IPS-NIHi7 (cell line): ENCODE data around the gene PPA1.
"Not testable (repeated sequence)": the region's sequence is repeated elsewhere in the genome, so short reads cannot be mapped to it uniquely, and the experiment has no call there.

Experiments used
- DNase-seq: peaks from one replicate; pipeline ENCODE4 v3.0.0; 2012; ENCODE audit warnings: mixed read lengths; ENCODE audit errors: extremely low spot score

The PPA1 gene

DNA sequence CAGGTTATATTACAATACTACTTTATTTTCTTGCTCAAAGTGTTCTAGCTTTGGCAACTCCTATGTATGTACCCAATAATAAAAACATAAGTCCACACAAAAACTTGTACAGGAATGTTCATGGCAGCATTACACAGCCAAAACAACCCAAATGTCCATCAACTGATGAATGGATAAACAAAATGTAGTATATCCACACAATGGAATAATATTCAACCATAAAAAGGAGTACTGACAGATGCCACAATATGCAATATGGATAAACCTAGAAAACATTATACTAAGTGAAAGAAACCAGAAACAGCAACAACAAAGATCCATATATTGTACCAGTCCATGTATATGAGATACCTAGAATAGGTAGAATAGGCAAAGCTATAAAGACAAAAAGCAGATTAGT is 21.0 kb downstream of the PPA1 start:
- DNase-seq = no peak

DNA sequence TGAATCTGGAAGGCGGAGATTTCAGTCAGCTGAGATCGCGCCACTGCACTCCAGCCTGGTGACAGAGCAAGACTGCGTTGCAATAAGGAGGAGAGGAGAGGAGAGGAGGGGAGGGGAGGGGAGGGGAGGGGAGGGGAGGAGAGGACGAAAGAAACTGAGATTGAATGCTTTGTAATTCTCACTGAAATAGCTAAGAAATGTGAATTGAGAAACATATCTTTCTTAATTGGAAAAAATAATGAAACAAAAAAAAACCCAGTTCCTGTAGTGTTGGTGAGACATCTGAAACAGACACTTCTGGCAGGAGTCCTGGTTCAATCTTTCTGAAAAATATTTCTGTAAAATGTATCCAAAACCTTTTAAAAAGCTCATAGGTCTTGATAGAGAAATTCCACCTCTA is 26.5 kb downstream of the PPA1 start:
- no peak for DNase-seq

GRCh38 chr10:70201105-70201504 is 32.1 kb downstream of the PPA1 start:
- no peak for DNase-seq

DNA sequence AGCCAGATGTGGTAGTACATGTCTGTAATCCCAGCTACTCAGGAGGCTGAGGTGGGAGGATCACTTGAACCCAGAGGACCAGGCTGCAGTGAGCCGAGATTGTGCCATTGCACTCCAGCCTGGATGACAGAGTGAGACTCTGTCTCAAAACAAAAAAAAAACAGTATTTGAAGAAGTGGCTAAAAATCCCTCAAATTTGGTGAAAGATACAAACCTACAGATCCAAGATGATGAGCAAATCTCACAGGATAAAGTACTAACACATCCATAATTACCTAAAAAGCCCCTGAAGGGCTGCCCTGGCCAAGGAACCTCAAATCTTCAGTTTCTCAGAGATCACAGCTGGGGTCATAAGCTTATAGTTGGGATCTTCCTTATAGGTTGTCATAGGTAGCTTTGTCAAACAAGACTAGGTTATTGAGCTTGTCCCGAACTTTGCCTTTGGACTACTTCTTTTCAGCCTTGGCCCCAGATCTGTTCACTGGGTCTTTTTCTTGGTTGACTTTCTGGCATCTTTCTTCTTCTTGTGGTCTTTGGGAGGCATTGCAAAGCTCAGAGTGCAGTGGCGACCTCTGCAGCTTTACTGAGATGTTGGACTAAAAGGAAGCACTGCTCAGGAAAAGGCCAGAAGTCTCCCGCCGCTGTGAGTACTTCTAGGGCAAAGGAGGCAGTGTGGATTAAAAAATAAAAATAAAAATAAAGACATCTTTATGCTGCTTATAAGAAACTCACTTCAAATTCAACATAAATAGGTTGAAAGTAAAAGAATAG is 34.3 kb downstream of the PPA1 start:
- DNase-seq = no peak

DNA sequence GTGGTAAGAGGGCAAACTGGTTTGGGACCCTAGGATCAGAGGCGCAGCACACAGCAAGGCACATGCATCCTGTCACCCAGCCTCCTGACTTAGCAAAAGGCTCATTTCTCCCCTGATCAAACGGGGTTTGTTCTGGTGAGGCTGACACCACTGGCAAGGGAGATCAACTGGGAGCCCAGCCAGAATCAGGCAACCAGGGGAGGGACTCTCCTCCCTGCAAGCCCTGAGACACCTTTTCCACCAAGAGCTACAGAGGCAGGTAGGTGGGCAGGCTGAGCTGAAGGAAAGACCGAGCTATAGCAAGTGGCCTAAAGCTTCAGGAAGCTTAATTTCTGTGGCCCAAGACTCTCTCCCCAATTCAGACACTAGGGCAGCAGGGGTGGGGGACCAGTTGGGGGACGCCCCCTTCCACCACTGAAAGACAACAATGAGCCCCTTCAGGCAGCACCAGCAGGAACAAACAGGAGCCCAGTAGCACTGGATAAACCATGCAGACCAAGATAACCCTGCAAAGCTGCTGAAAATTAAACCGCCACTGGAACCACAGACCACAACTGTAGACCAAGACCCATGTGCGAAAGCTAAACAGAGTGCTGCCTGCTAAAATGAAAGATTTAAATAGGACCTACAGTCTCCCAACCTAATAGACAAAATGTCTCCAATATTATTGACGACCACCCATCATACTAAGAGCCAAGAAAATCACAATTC is 35.8 kb downstream of the PPA1 start:
- no peak for DNase-seq

DNA sequence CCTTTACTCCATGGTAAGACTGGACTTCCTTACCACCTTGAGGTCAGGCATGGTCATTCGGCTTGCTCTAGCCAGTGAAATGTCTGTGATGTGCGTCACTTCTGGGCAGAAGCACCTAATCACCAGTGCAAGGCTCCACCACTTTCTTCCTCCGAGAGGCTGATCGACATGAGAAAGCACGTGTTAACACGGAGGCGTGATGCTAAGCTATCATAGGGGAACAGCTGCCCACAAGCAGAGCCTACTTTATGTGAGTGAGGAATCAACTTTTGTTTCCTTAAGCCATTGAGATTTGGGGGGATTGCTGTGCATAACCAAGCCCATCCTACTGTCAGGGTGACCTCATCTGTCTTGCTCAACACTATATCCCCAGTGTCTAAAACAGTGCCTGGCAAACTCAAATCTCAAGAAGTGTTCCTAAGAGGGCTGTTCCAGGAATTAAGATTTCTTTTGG is 39.8 kb downstream of the PPA1 start:
- no peak for DNase-seq

- DNase-seq = no peak
Measured at GRCh38 chr10:70192326-70192968, 40.8 kb downstream of the PPA1 start.

- no peak for DNase-seq
Measured at GRCh38 chr10:70191972-70192305, 41.3 kb downstream of the PPA1 start.

GRCh38 chr10:70191161-70191971 is 41.9 kb downstream of the PPA1 start:
- no peak for DNase-seq

GRCh38 chr10:70190581-70190980 is 42.6 kb downstream of the PPA1 start:
- no peak for DNase-seq

DNA sequence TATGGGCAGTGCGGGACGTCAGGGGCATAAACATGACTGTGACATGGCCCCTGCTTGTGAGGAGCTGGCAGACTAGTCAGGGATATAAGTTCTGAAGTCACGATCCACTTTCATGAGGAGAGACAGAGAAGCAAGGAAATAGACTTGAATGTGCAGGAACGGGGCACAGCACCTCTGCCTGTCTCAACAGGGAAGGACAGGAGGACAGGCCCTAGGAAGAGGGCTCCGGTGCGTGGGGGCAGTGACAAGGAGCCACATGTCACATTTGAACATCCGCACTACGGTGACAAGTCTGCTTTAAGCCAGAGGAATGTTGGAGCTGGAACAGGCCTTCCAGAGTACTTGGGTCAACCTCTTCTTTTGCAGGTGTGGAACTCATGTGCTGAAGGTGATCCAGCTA is 43.1 kb downstream of the PPA1 start:
- no peak for DNase-seq

DNA sequence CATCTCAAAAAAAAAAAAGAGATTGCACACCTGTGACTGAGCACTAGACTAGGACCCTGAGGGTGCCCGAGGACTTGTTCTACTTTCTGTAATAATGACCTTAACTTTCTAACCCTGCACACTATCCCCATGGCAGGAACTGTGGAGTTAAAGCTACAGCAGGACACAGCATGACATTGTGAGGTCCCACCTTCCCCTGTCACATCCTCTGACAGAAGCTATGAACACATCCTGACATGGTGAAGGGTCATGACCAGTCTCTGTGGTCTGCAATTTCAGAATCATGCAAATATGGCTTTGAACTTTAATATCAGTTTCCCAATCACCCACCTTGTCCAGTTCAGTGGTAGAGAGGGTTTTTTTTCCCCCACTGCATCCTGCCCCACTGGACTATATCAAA is 44.5 kb downstream of the PPA1 start:
- no peak for DNase-seq

DNA sequence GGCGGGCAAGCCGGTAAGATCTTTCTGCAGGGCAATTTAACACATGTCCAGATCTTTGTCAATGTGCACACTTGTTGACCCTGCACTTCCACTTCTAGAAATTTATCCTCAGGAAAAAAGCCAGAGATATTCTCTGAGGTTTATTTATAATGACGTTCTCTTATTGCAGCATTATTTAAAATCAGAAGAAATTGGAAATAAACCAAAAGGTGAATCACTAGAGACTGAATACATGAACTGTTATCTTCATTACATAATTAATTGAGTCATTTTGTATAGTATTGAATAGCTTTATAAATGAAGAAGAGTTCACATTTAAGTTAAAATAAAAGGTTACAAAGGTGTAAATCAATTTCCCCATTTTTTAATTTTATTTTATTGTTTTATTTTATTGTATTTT is 46.7 kb downstream of the PPA1 start:
- no peak for DNase-seq

DNA sequence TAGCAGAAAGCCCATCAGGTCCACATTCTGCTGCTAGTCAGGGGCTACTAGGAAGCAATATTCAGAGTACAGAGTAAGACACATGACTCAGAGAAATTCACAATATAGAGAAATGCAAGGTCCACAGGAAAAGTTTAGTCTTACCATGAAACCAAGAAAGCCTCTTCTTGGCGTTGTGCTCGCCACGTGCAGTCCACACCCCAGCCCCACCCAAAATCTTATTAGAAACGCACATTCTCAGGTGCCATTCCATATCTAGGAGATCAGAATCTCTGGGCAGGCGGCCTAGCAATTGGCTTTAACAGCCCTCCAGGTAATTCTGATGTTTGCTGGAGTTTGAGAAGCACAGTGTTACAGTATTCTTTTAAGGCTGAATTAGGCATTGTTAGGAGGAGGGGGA is 47.1 kb downstream of the PPA1 start:
- no peak for DNase-seq

GRCh38 chr10:70183304-70183703 is 49.9 kb downstream of the PPA1 start:
- DNase-seq = no peak

GRCh38 chr10:70179209-70179608 is 54.0 kb downstream of the PPA1 start:
- DNase-seq = not testable (repeated sequence)

DNA sequence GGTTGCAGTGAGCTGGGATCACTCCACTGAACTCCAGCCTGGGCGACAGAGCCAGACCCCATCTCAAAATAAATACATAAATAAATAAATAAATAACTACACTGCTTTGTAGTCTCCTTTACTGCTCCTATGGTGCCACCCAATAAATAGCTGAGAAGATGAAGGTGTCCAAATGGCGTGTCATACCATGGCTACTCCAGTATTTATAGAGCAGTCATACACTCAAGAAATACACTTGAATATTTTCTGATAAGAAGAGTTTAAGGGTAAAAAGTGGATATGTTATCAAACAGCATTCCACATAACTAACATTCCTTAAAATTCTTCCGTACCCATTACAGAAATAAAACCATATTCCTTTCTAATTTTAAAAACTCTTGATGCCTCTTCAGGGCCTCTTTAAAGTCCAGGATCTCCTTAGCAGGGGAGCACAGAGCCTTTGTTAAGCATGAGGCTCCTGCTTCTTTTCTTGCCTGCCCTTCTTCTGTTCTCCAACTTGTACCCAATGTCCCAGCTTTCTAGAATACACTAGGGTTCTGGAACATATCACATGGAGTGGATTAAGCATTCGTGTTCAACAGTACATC is 55.0 kb downstream of the PPA1 start:
- DNase-seq = no peak

- no peak for DNase-seq
Measured at GRCh38 chr10:70176441-70176840, 56.8 kb downstream of the PPA1 start.

GRCh38 chr10:70175516-70175915 is 57.7 kb downstream of the PPA1 start:
- DNase-seq = no peak

- DNase-seq = no peak
Measured at GRCh38 chr10:70174058-70174741, 59.0 kb downstream of the PPA1 start.
